Epidermal melanocyte (primary cell): ENCODE results near the gene TMEM242.
"Not testable (repeated sequence)": the region's sequence is repeated elsewhere in the genome, so short reads cannot be mapped to it uniquely, and the experiment has no call there.

Source experiments
- DNase-seq: peaks from one replicate; pipeline ENCODE4 v3.0.0; 2011; ENCODE audit warnings: low spot score; ENCODE audit not compliant: insufficient read length

The TMEM242 gene

DNA sequence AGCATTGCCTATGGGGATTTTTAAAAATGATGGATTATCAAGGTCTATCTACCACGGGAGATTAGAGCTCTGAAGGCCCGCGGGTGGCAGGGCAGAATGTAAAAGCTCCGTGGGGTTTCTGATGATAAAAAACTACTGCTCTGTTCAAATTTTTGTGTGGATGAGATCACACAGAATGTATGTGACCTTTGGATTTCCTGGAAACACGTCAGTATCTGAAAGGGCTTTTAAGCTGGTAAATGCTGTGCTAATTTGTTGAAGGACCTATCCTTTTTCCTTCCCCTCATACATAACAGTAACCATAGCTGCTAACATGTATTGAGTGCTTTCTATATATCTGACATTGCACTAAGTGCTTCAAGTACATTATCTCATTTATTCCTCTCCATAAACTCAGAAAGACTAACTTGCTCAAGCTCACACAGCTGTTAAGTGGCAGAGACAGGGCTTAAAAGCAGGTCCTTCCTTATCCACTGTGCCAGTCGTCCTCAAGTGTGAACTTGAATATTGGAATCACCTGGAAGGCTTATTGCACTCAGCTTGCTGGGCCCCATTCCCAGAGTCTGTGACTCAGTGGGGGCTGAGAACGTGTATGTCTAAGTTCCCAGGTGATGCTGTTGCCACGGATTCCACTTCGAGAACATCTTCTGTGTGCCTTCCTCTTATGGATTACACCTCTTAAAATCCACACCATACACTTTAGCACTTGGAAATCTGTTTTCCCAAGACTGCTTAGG, 1.9 kb upstream of the TMEM242 start:
- no peak for DNase-seq

GRCh38 chr6:157323966-157324300, 614 bp upstream of the TMEM242 start:
- DNase-seq = peak; percentile 51

- DNase-seq = no peak
Measured at GRCh38 chr6:157322792-157323254, 496 bp downstream of the TMEM242 start.

DNA sequence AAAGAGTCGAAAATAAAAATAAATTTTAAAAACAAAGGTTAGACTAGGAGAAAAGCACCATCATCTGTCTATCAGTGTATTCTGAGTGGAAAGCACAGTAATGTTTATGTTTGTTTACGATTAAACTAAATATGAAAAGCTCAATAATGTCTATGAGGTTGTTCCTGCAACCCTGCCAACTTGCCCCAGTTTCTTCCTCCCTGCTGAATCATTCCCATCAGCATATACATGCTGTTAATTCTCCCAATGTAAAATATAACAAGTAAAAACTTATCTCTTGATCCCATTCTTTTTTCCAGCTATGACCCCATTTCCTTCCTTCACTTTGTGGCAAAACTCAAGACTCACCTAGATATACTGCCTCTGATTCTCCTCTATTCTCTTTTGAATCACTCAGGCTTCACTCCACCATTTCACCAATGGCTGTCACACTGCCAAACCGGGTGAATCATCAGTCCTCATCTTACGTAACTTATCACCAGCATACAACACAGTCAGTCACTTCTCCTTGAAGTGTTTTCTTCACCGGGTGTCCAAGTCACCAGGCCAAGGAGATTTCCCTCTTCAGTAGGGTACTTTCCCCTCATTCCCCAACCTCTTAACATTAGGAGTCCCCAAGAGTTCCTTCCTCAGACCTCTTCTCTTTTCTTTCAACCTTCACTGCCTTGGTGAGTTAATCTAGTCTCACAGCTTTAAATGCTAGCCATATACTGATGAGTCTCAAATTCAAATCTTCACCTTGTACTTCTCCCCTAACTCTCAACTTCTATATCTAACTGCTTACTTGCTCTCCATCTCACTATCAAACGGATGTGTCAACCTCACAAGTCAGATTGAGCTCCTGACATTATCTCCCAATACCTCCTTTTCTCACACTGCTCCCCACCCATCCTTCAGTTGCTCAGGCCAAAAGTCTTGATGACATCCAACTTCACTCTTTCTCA, 6.2 kb downstream of the TMEM242 start:
- no peak for DNase-seq

- DNase-seq = peak; percentile 38
Measured at GRCh38 chr6:157314705-157315321, 8.5 kb downstream of the TMEM242 start.

GRCh38 chr6:157313531-157314467, 9.5 kb downstream of the TMEM242 start:
- no peak for DNase-seq

- DNase-seq = no peak
Measured at GRCh38 chr6:157312757-157313156, 10.6 kb downstream of the TMEM242 start.

GRCh38 chr6:157310693-157311092, 12.6 kb downstream of the TMEM242 start:
- not testable (repeated sequence) for DNase-seq

DNA sequence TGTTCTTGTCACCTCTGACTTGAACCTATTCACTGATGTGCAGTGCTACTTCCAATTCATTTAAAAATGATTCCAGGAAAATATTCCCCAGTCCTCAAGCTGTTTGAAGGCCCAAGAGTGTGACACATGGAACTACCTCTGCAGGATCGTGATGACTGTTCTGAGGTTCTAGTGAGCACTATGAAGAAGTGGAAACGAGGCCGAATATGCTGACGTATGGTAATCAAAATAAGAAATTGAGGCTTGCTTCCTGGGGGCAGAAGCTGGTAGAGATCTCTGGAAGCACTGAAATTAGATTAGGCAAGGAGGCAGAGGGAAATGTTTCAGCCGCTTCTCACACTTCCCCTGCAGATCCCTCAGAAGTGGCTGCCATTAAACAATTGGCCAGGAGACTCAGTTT, 15.7 kb downstream of the TMEM242 start:
- no peak for DNase-seq

DNA sequence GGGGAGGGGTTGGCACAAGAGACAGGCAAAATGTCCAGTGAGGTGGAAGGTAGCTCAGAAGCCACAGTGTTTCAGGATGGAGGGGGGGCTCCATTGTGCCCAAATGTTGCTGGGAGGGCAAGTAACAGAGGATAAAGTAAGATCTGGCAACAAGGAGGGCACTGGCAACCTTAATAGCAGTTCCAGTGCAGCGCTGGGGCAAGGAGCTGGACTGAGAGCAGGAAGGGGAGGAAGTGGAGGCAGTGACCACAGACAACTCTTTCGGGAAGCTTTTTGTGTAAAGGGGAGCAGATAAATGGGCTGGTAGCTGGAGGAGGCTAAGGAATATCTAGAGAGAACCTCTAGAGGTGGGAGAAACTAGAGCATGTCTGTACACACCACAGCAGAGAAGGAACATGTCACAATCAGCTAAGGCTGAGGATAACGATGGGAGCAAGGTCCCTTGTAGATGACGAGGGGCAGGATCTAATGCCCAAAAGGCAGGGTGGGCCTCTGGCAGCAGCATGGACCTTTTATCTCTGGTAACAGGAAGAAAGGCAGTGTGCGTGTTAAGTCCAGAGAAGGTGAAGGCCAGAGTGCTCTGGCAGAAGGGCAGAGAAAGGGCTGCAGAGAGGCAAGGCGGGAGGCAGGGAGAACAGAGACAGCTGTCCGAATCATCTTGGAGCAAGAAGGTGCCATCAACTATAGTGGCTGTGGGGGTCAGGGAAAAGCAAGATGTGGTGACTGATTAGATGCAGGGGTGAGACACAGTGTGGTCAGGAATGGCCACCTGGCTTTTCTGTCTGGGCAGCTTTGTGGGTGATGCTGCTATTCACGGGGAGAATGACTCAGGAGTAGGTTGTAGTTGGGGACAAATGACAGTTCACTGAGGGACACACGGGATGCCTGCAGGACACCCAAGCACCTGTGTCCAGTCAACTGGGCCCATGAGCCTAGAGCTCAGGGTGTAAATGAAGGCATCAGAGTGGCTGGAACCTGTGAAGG, 17.4 kb downstream of the TMEM242 start:
- DNase-seq = no peak

- no peak for DNase-seq
Measured at GRCh38 chr6:157304899-157305663, 18.2 kb downstream of the TMEM242 start.

GRCh38 chr6:157302736-157303135, 20.6 kb downstream of the TMEM242 start:
- DNase-seq = no peak

- DNase-seq = no peak
Measured at GRCh38 chr6:157300436-157300835, 22.9 kb downstream of the TMEM242 start.

GRCh38 chr6:157300006-157300405, 23.3 kb downstream of the TMEM242 start:
- no peak for DNase-seq

- DNase-seq = no peak
Measured at GRCh38 chr6:157298216-157298724, 25.0 kb downstream of the TMEM242 start.

GRCh38 chr6:157294654-157295053, 28.7 kb downstream of the TMEM242 start:
- DNase-seq = no peak

GRCh38 chr6:157293780-157294179, 29.5 kb downstream of the TMEM242 start:
- DNase-seq = no peak

DNA sequence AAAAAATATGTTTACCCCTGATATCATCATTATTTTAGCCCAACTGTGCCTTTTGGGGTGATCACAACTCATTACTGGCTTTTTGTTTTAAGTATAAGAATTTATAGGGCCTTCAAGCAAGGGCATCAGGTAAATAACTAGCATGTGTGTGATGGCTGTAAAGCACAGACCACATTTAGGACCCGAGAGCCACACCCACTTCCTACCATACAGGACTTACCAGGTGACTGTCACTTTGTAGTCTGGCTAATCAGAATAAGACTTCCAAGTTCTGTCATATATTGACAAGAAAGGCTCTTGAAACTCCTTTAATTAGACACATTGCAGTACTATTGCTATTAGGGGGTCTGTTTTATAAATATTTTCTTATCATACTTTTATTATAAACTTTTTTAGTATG, 31.1 kb downstream of the TMEM242 start:
- DNase-seq = no peak

DNA sequence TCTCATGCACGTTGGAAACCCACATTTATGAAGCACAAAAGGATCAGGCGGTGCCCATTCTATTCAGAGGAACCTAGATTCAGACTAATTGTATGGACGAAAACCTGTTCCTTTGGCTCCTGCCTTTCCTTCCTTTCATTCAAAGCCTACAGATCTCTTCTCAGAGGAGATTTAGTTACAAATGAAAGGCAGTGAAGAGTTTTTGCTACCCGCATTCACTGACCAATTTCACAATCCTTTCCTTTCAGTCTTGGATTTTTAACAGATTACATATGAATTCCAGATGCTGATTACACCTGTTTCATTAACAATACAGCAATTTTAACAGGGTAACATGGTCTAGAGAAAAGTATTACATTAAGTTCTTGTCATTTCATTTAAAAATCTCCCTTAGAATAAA, 32.0 kb downstream of the TMEM242 start:
- no peak for DNase-seq
